Measurements from ENCODE around the gene RAB29. TPM values are rescaled to one million over a fixed set of nuclear protein-coding genes. Genes with fewer than 3 reads are reported as not detected.

RAB29 gene
- total RNA-seq = 22.2 and 31.0 TPM in 2 replicates

GRCh38 chr1:205775015-205775716 lies at the start of gene RAB29:
TSS of gene RAB29 (minus strand) at chr1:205775482. CDS start at chr1:205774956, 526 bp downstream.

GRCh38 chr1:205812878-205813754 lies 37.8 kb upstream of the RAB29 start, which contains the start of gene SLC41A1:
TSS of gene SLC41A1 (minus strand) at chr1:205813198. CDS start at chr1:205810441, 2,757 bp downstream.

GRCh38 chr1:205750138-205751035 lies 24.9 kb downstream of the RAB29 start, which contains the start of gene NUCKS1:
TSS of gene NUCKS1 (minus strand) at chr1:205750182. CDS start at chr1:205749973, 209 bp downstream.

Small RNA genes lying within 50 kb of the gene (small RNA-seq; reads per million reads assigned to genes)
- 0.11 reads per million for gene RF00139

Other genes with a start within 250 kb of the RAB29 start
- gene ELK4, start 143.5 kb downstream of the RAB29 start, total RNA-seq = 72.5 and 80.5 TPM in 2 replicates
- 10.9 and 14.4 TPM in 2 replicates for gene SLC45A3, start 95.0 kb downstream of the RAB29 start, total RNA-seq
- gene NUCKS1, start 25.3 kb downstream of the RAB29 start, total RNA-seq = 136 and 179 TPM in 2 replicates
- gene SLC41A1, start 37.7 kb upstream of the RAB29 start, total RNA-seq = 11.1 and 23.4 TPM in 2 replicates
- gene PM20D1, start 74.7 kb upstream of the RAB29 start, total RNA-seq = under 0.01 TPM in 1 of 2 replicates, not detected in the other
- gene SLC26A9, start 168.0 kb upstream of the RAB29 start, total RNA-seq = under 0.01 TPM in 1 of 2 replicates, not detected in the other
- 0.10 TPM in 1 of 2 replicates, not detected in the other for gene RAB7B, start 227.9 kb upstream of the RAB29 start, total RNA-seq
- gene CTSE, start 248.4 kb upstream of the RAB29 start, total RNA-seq = under 0.01 TPM in 1 of 2 replicates, not detected in the other

Data from vein endothelial cell (primary cell).